Left ventricle myocardium inferior (tissue), 1 donor: ENCODE measurements around the gene TANGO2. TPM values are rescaled to one million over a fixed set of nuclear protein-coding genes. Genes with fewer than 3 reads are reported as not detected.

Experiments used
- DNase-seq: peaks from one replicate; pipeline ENCODE4 v3.0.0-alpha.2; 2020
- H3K27ac ChIP-seq: fragments of 200-600 bp; replicated peaks from 2 replicates; pipeline ENCODE4 v1.8.0; 2021
- H3K27me3 ChIP-seq: fragments of 200-600 bp; 2 replicates; pipeline ENCODE4 v1.8.0; 2021; ENCODE audit warnings: low read depth
- H3K36me3 ChIP-seq: fragments of 200-600 bp; 2 replicates; pipeline ENCODE4 v1.8.0; 2021
- H3K4me1 ChIP-seq: fragments of 200-600 bp; 2 replicates; pipeline ENCODE4 v1.8.0; 2021
- H3K4me3 ChIP-seq: fragments of 200-600 bp; 2 replicates; pipeline ENCODE4 v1.8.0; 2021; ENCODE audit warnings: mild to moderate bottlenecking, moderate library complexity
- H3K9me3 ChIP-seq: fragments of 200-600 bp; replicated peaks from 2 replicates; pipeline ENCODE4 v1.8.0; 2021
- CTCF ChIP-seq: fragments of 200-600 bp; IDR thresholded peaks from 2 replicates; pipeline ENCODE4 v1.8.0; 2021; ENCODE audit warnings: antibody characterized with exemption, mild to moderate bottlenecking, borderline replicate concordance
- intact Hi-C: fragments of 100-400 bp; cut with micrococcal nuclease; formaldehyde crosslinking; loops from one replicate; pipeline ENCODE4 v1.11.0; 2022
- total RNA-seq: library from RNA; stranded (reverse); fragmentation: NEBNext Ultra II Directional; extraction: Animal tissue kit (Norgen Biotek cat#: 25700); gene quantifications from one replicate; pipeline ENCODE4 v1.2.1, GENCODE V29; 2021
- donor health status: DM: no; HTN: yes; CAD: no; lungs with severe emphysema.

Gene TANGO2
- total RNA-seq, 1 donor from 2014 or later: 71.7 TPM

DNA sequence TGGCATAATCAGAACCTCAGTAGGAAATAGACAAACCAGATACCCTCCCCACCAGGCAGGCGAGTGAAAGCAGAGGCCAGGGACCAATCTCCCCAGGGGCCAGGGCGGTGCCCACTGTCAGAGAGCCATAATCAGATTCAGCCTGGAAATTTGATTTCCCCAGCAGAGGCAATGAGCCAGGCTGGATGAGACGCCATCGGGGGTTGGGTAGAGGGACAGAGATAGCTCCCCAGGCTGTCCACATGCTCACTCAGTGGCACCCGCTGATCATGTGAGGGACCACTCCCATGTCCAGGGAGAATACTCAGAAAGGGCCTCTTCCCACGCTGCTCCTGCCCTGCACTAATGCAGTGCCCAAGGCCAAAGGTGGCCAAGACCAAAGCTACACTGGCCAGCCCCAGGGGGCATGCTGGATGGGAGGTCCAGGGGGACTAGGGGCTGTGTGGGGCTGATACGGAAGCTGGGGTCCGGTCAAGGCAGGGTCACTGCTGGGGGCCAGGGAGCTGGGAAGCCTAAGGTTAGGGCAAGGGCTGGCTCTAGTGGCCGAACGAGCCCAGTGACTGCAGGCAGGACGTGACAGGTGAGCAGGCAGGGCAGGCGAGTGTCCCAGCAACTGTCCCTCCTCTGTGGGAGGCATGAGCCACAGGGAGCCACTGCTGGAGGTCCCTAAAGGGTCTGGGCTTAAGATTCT, 24.1 kb upstream of the TANGO2 start:
- intact Hi-C loops: no loop called here
- no peak for TF ChIP-seq CTCF
- Histone ChIP-seq H3K27me3 (no peaks in the 10 kb centered on the region), H3K4me3 (no peak overlapping the region), H3K27ac (no peak overlapping the region), H3K36me3 (no peaks in the 10 kb centered on the region), H3K4me1 (peaks cover 79% of the 10 kb centered on the region), H3K9me3 (no peaks in the 10 kb centered on the region)
- no peak for DNase-seq

DNA sequence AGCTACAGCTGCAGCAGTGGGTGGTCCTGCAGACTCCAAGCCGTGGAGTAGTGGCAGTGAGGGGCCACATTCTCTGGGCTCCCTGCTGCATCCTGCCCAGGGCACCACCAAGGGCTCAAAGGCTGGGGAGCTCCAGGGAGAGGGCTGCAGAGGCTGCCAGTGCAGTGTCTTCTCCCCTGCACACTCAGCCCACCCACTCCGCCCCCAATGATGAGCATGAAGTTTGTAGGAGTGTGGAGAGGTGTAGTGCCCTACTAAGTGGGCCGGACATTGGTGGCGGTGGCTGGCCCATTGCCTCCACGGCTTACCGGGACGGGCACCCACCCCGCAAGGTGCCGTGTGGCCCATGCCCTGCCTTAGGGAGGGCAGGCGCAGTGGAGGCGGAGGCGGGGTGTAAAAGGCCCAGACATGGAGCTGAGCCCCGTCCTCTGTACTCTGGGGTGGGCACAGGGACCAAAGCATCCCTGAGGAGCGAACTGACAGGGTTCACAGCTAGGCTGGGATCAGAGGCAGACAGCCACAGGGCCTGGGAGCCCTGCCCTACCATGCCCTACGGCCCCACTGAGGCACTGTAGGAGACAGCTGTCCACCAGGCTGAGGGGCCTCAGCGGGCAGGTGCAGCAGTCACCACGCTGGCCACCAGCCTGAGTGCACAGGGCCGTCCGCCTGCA, 23.2 kb upstream of the TANGO2 start:
- no peaks in the 10 kb centered on the region for H3K36me3 ChIP-seq
- peaks cover 73% of the 10 kb centered on the region for H3K4me1 ChIP-seq
- TF ChIP-seq CTCF: no peak
- intact Hi-C loops: no loop called here
- H3K4me3 ChIP-seq: no peak overlapping the region
- no peaks in the 10 kb centered on the region for H3K27me3 ChIP-seq
- no peak overlapping the region for H3K27ac ChIP-seq
- H3K9me3 ChIP-seq: peaks cover under 1% of the 10 kb centered on the region
- DNase-seq: no peak

DNA sequence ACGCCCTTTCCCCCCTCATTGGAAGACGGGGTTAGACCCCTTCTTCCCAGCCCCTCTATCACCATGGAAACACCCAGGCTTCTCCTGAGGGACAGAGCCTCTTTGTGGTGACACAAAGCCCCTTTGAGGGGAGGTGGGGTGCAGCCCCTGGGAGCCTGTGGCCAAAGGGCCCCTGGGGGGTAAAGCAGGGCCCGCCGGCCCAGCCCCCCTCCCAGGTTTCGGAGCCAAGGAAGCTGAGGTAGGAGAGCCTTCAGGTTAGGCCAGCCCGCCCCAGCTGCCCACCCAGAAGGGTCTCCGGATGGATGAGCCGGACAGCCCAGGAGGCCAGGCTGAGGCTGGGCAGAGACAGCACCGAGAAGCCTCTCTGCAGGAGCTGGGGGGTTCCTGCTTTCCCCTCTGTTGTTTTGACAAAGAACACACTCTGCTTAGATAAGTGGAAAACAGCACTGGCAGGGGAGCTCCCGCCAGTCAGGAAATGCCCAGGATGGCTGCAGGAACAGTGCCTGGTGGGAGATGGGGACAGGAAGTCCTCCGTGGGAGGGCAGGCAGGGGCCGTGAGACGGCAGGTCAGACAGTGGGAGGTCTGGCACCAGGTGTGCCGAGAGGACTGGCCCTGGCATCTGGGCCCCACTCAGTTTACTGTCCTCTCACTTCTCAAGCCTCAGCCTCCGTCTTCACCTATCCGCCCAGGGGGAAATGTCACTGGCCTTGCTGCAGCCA, 22.5 kb upstream of the TANGO2 start:
- DNase-seq: no peak
- Histone ChIP-seq H3K9me3 (peaks cover 8% of the 10 kb centered on the region), H3K4me1 (peaks cover 66% of the 10 kb centered on the region), H3K27ac (peak overlapping the region; percentile 81), H3K4me3 (no peak overlapping the region), H3K27me3 (no peaks in the 10 kb centered on the region), H3K36me3 (no peaks in the 10 kb centered on the region)
- intact Hi-C loops: no loop called here
- TF ChIP-seq CTCF: no peak

DNA sequence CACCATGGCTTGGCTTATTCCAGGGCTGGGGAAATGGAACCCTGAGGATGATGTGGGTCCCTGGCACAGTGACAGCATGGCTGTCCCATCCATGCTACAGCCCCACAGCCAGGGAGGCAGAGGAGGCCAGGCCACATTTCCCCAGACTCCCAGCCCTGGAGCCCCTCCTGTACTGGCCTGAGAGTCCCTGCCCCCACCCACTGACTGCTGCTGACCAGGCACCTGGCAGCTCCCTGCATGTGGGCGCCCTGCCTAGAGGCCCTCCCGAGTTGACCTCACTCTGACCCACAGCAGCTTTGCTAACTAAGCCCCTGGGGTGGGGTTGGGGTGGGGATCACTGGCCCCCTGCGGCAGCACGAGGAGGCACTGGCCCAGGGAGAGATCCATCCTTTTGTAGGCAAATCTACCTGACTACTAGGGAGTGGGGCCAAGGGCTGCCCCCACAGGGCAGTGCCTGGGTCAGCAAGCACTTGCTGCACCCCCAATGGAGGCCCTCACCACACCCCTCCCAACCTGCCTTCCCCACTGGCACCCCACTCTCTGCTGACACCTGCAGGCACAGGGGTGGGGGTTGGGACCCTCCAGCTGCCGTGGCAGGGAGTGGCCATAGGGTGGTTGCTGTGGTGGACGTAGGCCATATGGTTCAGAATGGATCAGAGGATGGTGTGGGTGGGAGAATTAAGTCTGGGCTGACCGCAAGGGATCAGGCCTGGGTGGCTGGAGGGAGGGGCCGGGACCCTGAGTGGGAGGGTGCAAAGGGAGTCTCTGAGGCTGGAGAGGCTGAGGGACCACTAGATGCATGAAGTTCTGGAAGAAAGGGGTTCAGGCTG, 21.7 kb upstream of the TANGO2 start:
- H3K4me1 ChIP-seq: peaks cover 66% of the 10 kb centered on the region
- H3K27ac ChIP-seq: peak overlapping the region; percentile 81
- peaks cover 16% of the 10 kb centered on the region for H3K9me3 ChIP-seq
- H3K4me3 ChIP-seq: no peak overlapping the region
- no peaks in the 10 kb centered on the region for H3K27me3 ChIP-seq
- intact Hi-C loops: no loop called here
- TF ChIP-seq CTCF: no peak
- no peak for DNase-seq
- H3K36me3 ChIP-seq: no peaks in the 10 kb centered on the region
